GM23338 (cell line): Measurements from ENCODE around the gene ATL3. TPM values are rescaled to one million over a fixed set of nuclear protein-coding genes. Genes with fewer than 3 reads are reported as not detected.
A peak's percentile ranks its signal among the peaks of the same experiment; 100 is the strongest.

Experiments used
- ATAC-seq: fragments of 200-7000 bp; cut with Tn5 transposase; 3 replicates; pipeline ENCODE4 v1.9.1; 2020
- DNase-seq: peaks from one replicate; pipeline ENCODE4 v3.0.0-alpha.2; 2015; ENCODE audit warnings: low spot score
- H2AFZ ChIP-seq: fragments of 200-600 bp; sonication (generic); 2 replicates; pipeline ENCODE4 v1.8.0; 2016; ENCODE audit warnings: antibody characterized with exemption, mild to moderate bottlenecking, moderate library complexity
- H3F3A ChIP-seq: fragments of 200-600 bp; sonication (generic); replicated peaks from 2 replicates; pipeline ENCODE4 v1.8.0; 2017; ENCODE audit warnings: antibody characterized with exemption, mixed run types, low read depth
- H3K27ac ChIP-seq: fragments of 200-600 bp; sonication (generic); 2 replicates; pipeline ENCODE4 v1.6.1; 2016; ENCODE audit warnings: low read depth
- H3K27me3 ChIP-seq: fragments of 200-600 bp; sonication (generic); 2 replicates; pipeline ENCODE4 v1.8.0; 2016; ENCODE audit warnings: mild to moderate bottlenecking, mixed run types, moderate library complexity; ENCODE audit not compliant: insufficient read depth
- H3K36me3 ChIP-seq: fragments of 200-600 bp; sonication (generic); 2 replicates; pipeline ENCODE4 v1.8.0; 2016; ENCODE audit warnings: mild to moderate bottlenecking; ENCODE audit not compliant: insufficient read depth
- H3K4me1 ChIP-seq: fragments of 200-600 bp; sonication (generic); 2 replicates; pipeline ENCODE4 v1.8.0; 2016; ENCODE audit warnings: mild to moderate bottlenecking, moderate library complexity; ENCODE audit not compliant: insufficient read depth
- H3K4me2 ChIP-seq: fragments of 200-600 bp; sonication (generic); 2 replicates; pipeline ENCODE4 v1.7.1; 2017; ENCODE audit warnings: mixed run types
- H3K4me3 ChIP-seq: fragments of 200-600 bp; sonication (generic); 2 replicates; pipeline ENCODE4 v1.6.1; 2016; ENCODE audit warnings: mixed run types
- H3K79me2 ChIP-seq: fragments of 200-600 bp; sonication (generic); replicated peaks from 2 replicates; pipeline ENCODE4 v1.8.0; 2017; ENCODE audit warnings: mild to moderate bottlenecking; ENCODE audit not compliant: insufficient read depth
- H3K9me2 ChIP-seq: fragments of 200-600 bp; sonication (generic); 2 replicates; pipeline ENCODE4 v1.8.0; 2017; ENCODE audit not compliant: insufficient read depth
- H4K20me1 ChIP-seq: fragments of 200-600 bp; sonication (generic); replicated peaks from 2 replicates; pipeline ENCODE4 v1.8.0; 2017; ENCODE audit warnings: mild to moderate bottlenecking; ENCODE audit not compliant: insufficient read depth
- H3K27ac Mint-ChIP-seq: 2 replicates; pipeline ENCODE4 v1.8.0; 2020; ENCODE audit warnings: inconsistent platforms, mild to moderate bottlenecking, moderate library complexity, mixed read lengths
- H3K27me3 Mint-ChIP-seq: 3 replicates; pipeline ENCODE4 v1.8.0; 2022; ENCODE audit warnings: low read depth, mild to moderate bottlenecking, moderate library complexity, mixed read lengths, inconsistent platforms; ENCODE audit not compliant: insufficient read depth, poor library complexity
- H3K36me3 Mint-ChIP-seq: 3 replicates; pipeline ENCODE4 v1.8.0; 2021; ENCODE audit warnings: low read depth, mild to moderate bottlenecking, inconsistent platforms, moderate library complexity, mixed read lengths
- H3K4me1 Mint-ChIP-seq: 3 replicates; pipeline ENCODE4 v1.8.0; 2020; ENCODE audit warnings: mild to moderate bottlenecking, inconsistent platforms, mixed read lengths
- H3K4me3 Mint-ChIP-seq: 3 replicates; pipeline ENCODE4 v1.8.0; 2021; ENCODE audit warnings: moderate library complexity, mild to moderate bottlenecking, inconsistent platforms, mixed read lengths
- H3K9me3 Mint-ChIP-seq: 3 replicates; pipeline ENCODE4 v1.8.0; 2020; ENCODE audit warnings: moderate library complexity, mild to moderate bottlenecking, inconsistent platforms, mixed read lengths
- ETS1 ChIP-seq: IDR thresholded peaks from 2 replicates; pipeline ENCODE4 v1.6.1; 2016; ENCODE audit warnings: antibody characterized with exemption
- EZH2phosphoT487 ChIP-seq: fragments of 200-600 bp; sonication (generic); IDR thresholded peaks from one replicate; pipeline ENCODE4 v1.8.1; 2018; ENCODE audit warnings: antibody characterized with exemption; ENCODE audit not compliant: unreplicated experiment
- REST ChIP-seq: IDR thresholded peaks from one replicate; pipeline ENCODE4 v1.6.1; 2018; ENCODE audit warnings: antibody characterized with exemption; ENCODE audit not compliant: unreplicated experiment
- STAT1 ChIP-seq: IDR thresholded peaks from one replicate; pipeline ENCODE4 v1.6.1; 2016; ENCODE audit warnings: antibody characterized with exemption; ENCODE audit not compliant: unreplicated experiment
- ZNF114 ChIP-seq: fragments of 250-450 bp; sonication (Bioruptor Pico); IDR thresholded peaks from 2 replicates; pipeline ENCODE4 v1.5.0; 2020; ENCODE audit warnings: mild to moderate bottlenecking, moderate library complexity
- ZNF331 ChIP-seq: fragments of 250-450 bp; sonication (Bioruptor Pico); IDR thresholded peaks from 2 replicates; pipeline ENCODE4 v1.5.0; 2020; ENCODE audit warnings: low read depth, mild to moderate bottlenecking, moderate library complexity
- ZNF462 ChIP-seq: fragments of 250-450 bp; sonication (Bioruptor Pico); IDR thresholded peaks from 2 replicates; pipeline ENCODE4 v1.5.0; 2020; ENCODE audit warnings: mild to moderate bottlenecking, moderate library complexity
- polyA plus RNA-seq: library from polyadenylated mRNA; unstranded; fragments of >200 nt; fragmentation: Nextera tagmentation; extraction: Ambion mirVana; gene quantifications from 2 replicates; pipeline ENCODE4 v1.2.1, GENCODE V29; 2016
- total RNA-seq: library from RNA; depleted of rRNA; stranded (reverse); fragments of >200 nt; shearing (Covaris generic); gene quantifications from 2 replicates; pipeline ENCODE4 v1.2.3, GENCODE V29; 2014

The ATL3 gene
- total and polyA plus RNA-seq, 2 experiments from 2014 or later, result 6.8 to 20.4 TPM

- TF ChIP-seq ETS1, result no peak
- no peak for TF ChIP-seq ZNF331 (CRISPR knock-in tag)
- TF ChIP-seq ZNF114 (CRISPR knock-in tag), result no peak
- TF ChIP-seq REST, result no peak
These were observed 50.1 kb downstream of the ATL3 start (continued) for GRCh38 chr11:63621071-63621470.

GRCh38 chr11:63619967-63620366 is 51.2 kb downstream of the ATL3 start:
- ATAC-seq, result no peak
- no peaks in the 10 kb centered on the region for H3K9me2 ChIP-seq

More at GRCh38 chr11:63619967-63620366, 51.2 kb downstream of the ATL3 start:
- no peak for DNase-seq
- 0 out of 2 replicates have a peak, but pooled peaks cover 2% of the 10 kb centered on the region for H3F3A ChIP-seq
- Mint-ChIP-seq H3K27ac (no peak overlapping the region), H3K9me3 (no peaks in the 10 kb centered on the region), H3K4me1 (peaks cover 2% of the 10 kb centered on the region; the same call in 1 of the 3 replicates), H3K27me3 (peaks cover 4% of the 10 kb centered on the region), H3K4me3 (no peak overlapping the region), H3K36me3 (no peaks in the 10 kb centered on the region)
- no peak overlapping the region for H3K4me3 ChIP-seq
- no peaks in the 10 kb centered on the region for H3K36me3 ChIP-seq
- no peaks in the 10 kb centered on the region for H3K27me3 ChIP-seq
- no peak overlapping the region for H3K27ac ChIP-seq
- no peaks in the 10 kb centered on the region for H4K20me1 ChIP-seq
- TF ChIP-seq ZNF331 (CRISPR knock-in tag) (no peak), EZH2phosphoT487 (no peak), ZNF462 (CRISPR knock-in tag) (no peak), STAT1 (no peak), ETS1 (no peak)
- no peaks in the 10 kb centered on the region for H3K79me2 ChIP-seq
- H3K4me1 ChIP-seq, result no peaks in the 10 kb centered on the region
- no peak overlapping the region for H3K4me2 ChIP-seq
- peak overlapping the region; percentile 63 for H2AFZ ChIP-seq
